ENCODE measurements around the gene SLC35F2.

The SLC35F2 gene

GRCh38 chr11:107751082-107751481 is 107.5 kb downstream of the SLC35F2 start:
- no peak for TF ChIP-seq CTCF (IDR thresholded peaks at IDR 0.05; ENCODE audit: insufficient read depth, missing control alignments)
- DNase-seq (ENCODE audit: insufficient read length, low spot score) (no peak), FAIRE-seq (no peak)

- no peak for FAIRE-seq
- TF ChIP-seq CTCF (IDR thresholded peaks at IDR 0.05; ENCODE audit: insufficient read depth, missing control alignments): no peak
- DNase-seq (ENCODE audit: insufficient read length, low spot score): no peak
These were observed 108.3 kb downstream of the SLC35F2 start for GRCh38 chr11:107750313-107750712.

GRCh38 chr11:107747622-107748021 is 111.0 kb downstream of the SLC35F2 start:
- no peak for DNase-seq (ENCODE audit: insufficient read length, low spot score)
- FAIRE-seq: no peak
- no peak for TF ChIP-seq CTCF (IDR thresholded peaks at IDR 0.05; ENCODE audit: insufficient read depth, missing control alignments)

GRCh38 chr11:107744736-107745135 is 113.9 kb downstream of the SLC35F2 start:
- FAIRE-seq: no peak
- no peak for DNase-seq (ENCODE audit: insufficient read length, low spot score)
- TF ChIP-seq CTCF (IDR thresholded peaks at IDR 0.05; ENCODE audit: insufficient read depth, missing control alignments): no peak

DNA sequence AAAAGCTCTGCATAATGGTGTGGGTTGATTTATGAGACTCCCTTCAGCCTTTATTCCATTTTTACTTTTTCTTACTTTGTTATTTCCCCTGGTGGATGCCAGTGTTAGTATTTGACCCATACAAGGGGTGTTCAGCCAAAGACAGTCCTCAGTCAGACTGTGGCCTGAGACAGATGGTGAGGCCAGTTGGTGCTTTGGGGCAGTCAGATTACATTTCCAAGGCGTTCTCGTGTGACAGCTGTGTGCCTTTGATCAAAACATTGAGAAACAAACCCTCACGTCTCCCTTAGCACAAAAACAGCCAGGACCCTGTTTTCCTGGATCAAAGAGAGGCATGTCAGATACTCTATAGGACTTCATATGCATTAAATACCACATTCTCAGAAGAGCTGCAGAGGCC is 115.4 kb downstream of the SLC35F2 start:
- no peak for TF ChIP-seq CTCF (IDR thresholded peaks at IDR 0.05; ENCODE audit: insufficient read depth, missing control alignments)
- no peak for FAIRE-seq
- DNase-seq (ENCODE audit: insufficient read length, low spot score): no peak

DNA sequence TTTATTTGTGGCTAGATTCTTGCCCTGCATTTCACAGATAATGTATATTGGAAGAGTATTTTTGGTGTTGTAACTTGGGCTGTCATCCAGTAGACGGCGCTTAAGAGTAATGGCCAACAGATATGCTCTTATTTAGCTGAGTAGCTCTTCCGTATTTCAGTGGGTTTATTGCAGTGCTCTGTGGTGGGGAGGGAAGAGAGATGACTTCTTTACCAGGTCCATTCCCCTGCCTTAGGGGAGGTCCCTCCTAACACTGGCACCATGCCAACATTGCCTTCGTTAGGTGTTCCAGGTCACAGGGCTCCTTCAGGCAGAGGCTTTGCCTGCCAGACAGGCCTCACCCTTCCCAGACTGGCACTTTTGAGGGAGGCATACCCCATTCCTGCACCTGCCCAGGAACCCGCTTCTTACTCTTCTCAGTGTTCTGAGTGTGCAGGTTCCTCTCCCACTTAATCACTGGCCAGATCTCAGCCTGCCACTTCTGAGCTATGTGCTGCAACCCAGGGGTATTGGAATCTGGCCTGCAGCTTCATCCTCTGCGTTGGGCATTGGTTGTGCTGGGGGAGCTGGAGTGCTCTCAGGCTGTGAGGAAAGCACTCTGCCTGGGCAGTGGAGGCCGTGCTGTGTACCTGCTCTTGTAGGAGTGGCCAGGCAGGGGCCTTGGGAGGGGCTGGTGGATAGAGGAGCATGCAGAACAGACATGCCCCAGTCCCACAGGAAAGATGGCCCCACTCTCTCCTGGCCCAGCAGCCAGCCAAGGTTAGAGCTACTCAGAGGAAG is 117.4 kb downstream of the SLC35F2 start:
- no peak for FAIRE-seq
- no peak for DNase-seq (ENCODE audit: insufficient read length, low spot score)

More for the DNA sequence above, 117.4 kb downstream of the SLC35F2 start:
- TF ChIP-seq CTCF (IDR thresholded peaks at IDR 0.05; ENCODE audit: insufficient read depth, missing control alignments): no peak
